ENCODE results near the gene KLHL6. TPM values are rescaled to one million over a fixed set of nuclear protein-coding genes. Genes with fewer than 3 reads are reported as not detected.

KLHL6 gene
- total RNA-seq, 1 donor from 2014 or later, result 46.1 TPM

GRCh38 chr3:183556722-183557121 is 1.2 kb upstream of the KLHL6 start:
- H3K36me3 Mint-ChIP-seq (ENCODE audit: low read depth, unreplicated experiment), result peaks cover 10% of the 10 kb centered on the region
- no peak for TF ChIP-seq CTCF (IDR thresholded peaks at IDR 0.05; ENCODE audit: unreplicated experiment)
- peaks cover 49% of the 10 kb centered on the region for H3K4me1 Mint-ChIP-seq (ENCODE audit: unreplicated experiment)
- H3K4me3 Mint-ChIP-seq (ENCODE audit: unreplicated experiment), result no peak overlapping the region
- H3K27me3 Mint-ChIP-seq (ENCODE audit: unreplicated experiment), result peaks cover 4% of the 10 kb centered on the region
- H3K27ac Mint-ChIP-seq (ENCODE audit: unreplicated experiment), result peak overlapping the region; percentile 98
- no peaks in the 10 kb centered on the region for H3K9me3 Mint-ChIP-seq (ENCODE audit: unreplicated experiment)
- DNase-seq (ENCODE audit: low spot score), result no peak

GRCh38 chr3:183554377-183554776 is 1.1 kb downstream of the KLHL6 start:
- DNase-seq (ENCODE audit: low spot score), result no peak
- Mint-ChIP-seq H3K27me3 (ENCODE audit: unreplicated experiment) (peaks cover 4% of the 10 kb centered on the region), H3K9me3 (ENCODE audit: unreplicated experiment) (no peaks in the 10 kb centered on the region), H3K36me3 (ENCODE audit: low read depth, unreplicated experiment) (peaks cover 10% of the 10 kb centered on the region), H3K4me1 (ENCODE audit: unreplicated experiment) (peaks cover 61% of the 10 kb centered on the region), H3K27ac (ENCODE audit: unreplicated experiment) (peak overlapping the region; percentile 98), H3K4me3 (ENCODE audit: unreplicated experiment) (peak overlapping the region; percentile 95)
- TF ChIP-seq CTCF (IDR thresholded peaks at IDR 0.05; ENCODE audit: unreplicated experiment), result no peak

GRCh38 chr3:183553334-183554026 is 2.0 kb downstream of the KLHL6 start:
- Mint-ChIP-seq H3K36me3 (ENCODE audit: low read depth, unreplicated experiment) (peaks cover 10% of the 10 kb centered on the region), H3K27ac (ENCODE audit: unreplicated experiment) (peak overlapping the region; percentile 98), H3K9me3 (ENCODE audit: unreplicated experiment) (no peaks in the 10 kb centered on the region), H3K27me3 (ENCODE audit: unreplicated experiment) (peaks cover 2% of the 10 kb centered on the region), H3K4me3 (ENCODE audit: unreplicated experiment) (peak overlapping the region; percentile 95), H3K4me1 (ENCODE audit: unreplicated experiment) (peaks cover 67% of the 10 kb centered on the region)
- no peak for DNase-seq (ENCODE audit: low spot score)
- no peak for TF ChIP-seq CTCF (IDR thresholded peaks at IDR 0.05; ENCODE audit: unreplicated experiment)

- Mint-ChIP-seq H3K36me3 (ENCODE audit: low read depth, unreplicated experiment) (peaks cover 10% of the 10 kb centered on the region), H3K4me3 (ENCODE audit: unreplicated experiment) (no peak overlapping the region), H3K9me3 (ENCODE audit: unreplicated experiment) (no peaks in the 10 kb centered on the region), H3K4me1 (ENCODE audit: unreplicated experiment) (peaks cover 78% of the 10 kb centered on the region), H3K27ac (ENCODE audit: unreplicated experiment) (no peak overlapping the region), H3K27me3 (ENCODE audit: unreplicated experiment) (peaks cover 2% of the 10 kb centered on the region)
- no peak for TF ChIP-seq CTCF (IDR thresholded peaks at IDR 0.05; ENCODE audit: unreplicated experiment)
- no peak for DNase-seq (ENCODE audit: low spot score)
These were observed 3.6 kb downstream of the KLHL6 start for GRCh38 chr3:183551930-183552329.

- peaks cover 5% of the 10 kb centered on the region for H3K27me3 Mint-ChIP-seq (ENCODE audit: unreplicated experiment)
- H3K27ac Mint-ChIP-seq (ENCODE audit: unreplicated experiment), result peak overlapping the region; percentile 82
- no peaks in the 10 kb centered on the region for H3K9me3 Mint-ChIP-seq (ENCODE audit: unreplicated experiment)
- peaks cover 21% of the 10 kb centered on the region for H3K36me3 Mint-ChIP-seq (ENCODE audit: low read depth, unreplicated experiment)
- peak; percentile 19 for DNase-seq (ENCODE audit: low spot score)
- peaks cover 70% of the 10 kb centered on the region for H3K4me1 Mint-ChIP-seq (ENCODE audit: unreplicated experiment)
- TF ChIP-seq CTCF (IDR thresholded peaks at IDR 0.05; ENCODE audit: unreplicated experiment), result no peak
- peak overlapping the region; percentile 2 for H3K4me3 Mint-ChIP-seq (ENCODE audit: unreplicated experiment)
These were observed 7.2 kb downstream of the KLHL6 start for GRCh38 chr3:183548262-183548769.
